ENCODE results near the gene MCRIP1.

MCRIP1 gene

GRCh38 chr17:81819708-81820107, 13.4 kb downstream of the MCRIP1 start:
- DNase-seq (ENCODE audit: low read depth) = no peak

- DNase-seq (ENCODE audit: low read depth) = no peak
Observed at GRCh38 chr17:81817758-81818147, 15.3 kb downstream of the MCRIP1 start.

- no peak for DNase-seq (ENCODE audit: low read depth)
Observed at GRCh38 chr17:81815646-81815986, 17.5 kb downstream of the MCRIP1 start.

GRCh38 chr17:81814748-81815645, 18.1 kb downstream of the MCRIP1 start:
- DNase-seq (ENCODE audit: low read depth) = no peak

GRCh38 chr17:81813861-81814683, 19.0 kb downstream of the MCRIP1 start:
- DNase-seq (ENCODE audit: low read depth) = no peak

GRCh38 chr17:81813371-81813684, 19.8 kb downstream of the MCRIP1 start:
- no peak for DNase-seq (ENCODE audit: low read depth)

- no peak for DNase-seq (ENCODE audit: low read depth)
Observed at GRCh38 chr17:81812571-81813370, 20.3 kb downstream of the MCRIP1 start.

- DNase-seq (ENCODE audit: low read depth) = no peak
Observed at GRCh38 chr17:81811705-81812570, 21.2 kb downstream of the MCRIP1 start.

GRCh38 chr17:81810892-81811704, 22.0 kb downstream of the MCRIP1 start:
- no peak for DNase-seq (ENCODE audit: low read depth)

GRCh38 chr17:81810476-81810875, 22.6 kb downstream of the MCRIP1 start:
- DNase-seq (ENCODE audit: low read depth) = no peak

GRCh38 chr17:81809556-81809998, 23.5 kb downstream of the MCRIP1 start:
- no peak for DNase-seq (ENCODE audit: low read depth)

- DNase-seq (ENCODE audit: low read depth) = no peak
Observed at GRCh38 chr17:81808778-81809555, 24.1 kb downstream of the MCRIP1 start.

GRCh38 chr17:81807839-81808238, 25.3 kb downstream of the MCRIP1 start:
- DNase-seq (ENCODE audit: low read depth) = no peak

- no peak for DNase-seq (ENCODE audit: low read depth)
Observed at GRCh38 chr17:81807210-81807719, 25.8 kb downstream of the MCRIP1 start.

GRCh38 chr17:81806461-81807209, 26.5 kb downstream of the MCRIP1 start:
- DNase-seq (ENCODE audit: low read depth) = no peak

- no peak for DNase-seq (ENCODE audit: low read depth)
Observed at GRCh38 chr17:81805707-81806460, 27.2 kb downstream of the MCRIP1 start.

- no peak for DNase-seq (ENCODE audit: low read depth)
Observed at GRCh38 chr17:81804559-81805399, 28.3 kb downstream of the MCRIP1 start.

Data from fibroblast of gingiva (primary cell).